Measurements from ENCODE around the gene ACER1.
"Not testable (repeated sequence)": the region's sequence is repeated elsewhere in the genome, so short reads cannot be mapped to it uniquely, and the experiment has no call there.

ACER1 gene

DNA sequence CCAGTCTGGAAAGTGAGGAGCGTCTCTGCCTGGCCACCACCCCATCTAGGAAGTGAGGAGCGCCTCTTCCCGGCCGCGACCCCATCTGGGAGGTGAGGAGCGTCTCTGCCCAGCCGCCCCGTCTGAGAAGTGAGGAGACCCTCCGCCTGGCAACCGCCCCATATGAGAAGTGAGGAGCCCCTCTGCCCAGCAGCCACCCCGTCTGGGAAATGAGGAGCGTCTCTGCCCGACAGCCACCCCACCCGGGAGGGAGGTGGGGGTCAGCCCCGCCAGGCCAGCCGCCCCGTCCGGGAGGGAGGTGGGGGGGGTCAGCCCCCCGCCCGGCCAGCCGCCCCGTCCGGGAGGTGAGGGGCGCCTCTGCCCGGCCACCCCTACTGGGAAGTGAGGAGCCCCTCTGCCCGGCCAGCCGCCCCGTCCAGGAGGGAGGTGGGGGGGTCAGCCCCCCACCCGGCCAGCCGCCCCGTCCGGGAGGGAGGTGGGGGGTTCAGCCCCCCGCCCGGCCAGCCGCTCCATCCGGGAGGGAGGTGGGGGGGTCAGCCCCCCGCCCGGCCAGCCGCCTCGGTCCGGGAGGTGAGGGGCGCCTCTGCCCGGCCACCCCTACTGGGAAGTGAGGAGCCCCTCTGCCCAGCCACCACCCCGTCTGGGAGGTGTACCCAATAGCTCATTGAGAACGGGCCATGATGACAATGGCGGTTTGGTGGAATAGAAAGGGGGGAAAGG, 22.1 kb upstream of the ACER1 start:
- not testable (repeated sequence) for H3K4me1 ChIP-seq (ENCODE audit: insufficient read depth, low read length); H3K27ac ChIP-seq (ENCODE audit: low read depth, low read length); H3K9ac ChIP-seq (ENCODE audit: low read depth, low read length); H3K9me3 ChIP-seq (ENCODE audit: insufficient read depth, low read depth, low read length); H3K27me3 ChIP-seq (ENCODE audit: insufficient read depth, low read length); H3K36me3 ChIP-seq (ENCODE audit: insufficient read depth, low read length); H3K4me3 ChIP-seq (ENCODE audit: low read length)
- WGBS = 95% methylated on average over 36 of the region's 46 CpGs

DNA sequence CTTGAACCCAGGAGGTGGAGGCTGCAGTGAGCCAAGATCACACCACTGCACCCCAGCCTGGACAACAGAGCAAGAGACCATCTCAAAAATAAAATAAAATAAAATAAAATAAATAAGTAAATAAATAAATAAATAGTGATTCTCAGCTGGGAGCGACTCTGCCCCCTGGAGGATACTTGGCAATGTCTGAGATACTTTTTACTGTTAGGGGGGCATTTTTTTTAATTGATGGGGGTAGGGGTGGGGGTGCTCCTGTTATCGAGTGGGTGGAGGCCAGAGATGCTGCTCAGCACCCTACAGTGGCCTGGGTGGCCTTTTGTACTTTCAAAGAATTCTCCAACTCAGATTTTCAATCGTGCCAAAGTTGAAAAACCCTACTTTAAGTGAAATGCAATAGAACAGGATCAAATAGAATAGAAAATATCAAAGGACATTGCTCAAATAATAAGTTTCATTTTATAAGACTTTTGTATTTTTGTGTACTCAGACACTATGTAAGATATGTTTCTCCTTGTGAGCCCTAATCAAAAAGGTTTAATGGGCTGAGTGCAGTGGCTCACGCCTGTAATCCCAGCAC, 20.8 kb upstream of the ACER1 start:
- H3K4me3 ChIP-seq (ENCODE audit: low read length) = no peak overlapping the region
- no peaks in the 10 kb centered on the region for H3K9me3 ChIP-seq (ENCODE audit: insufficient read depth, low read depth, low read length)
- WGBS = 62% methylated on average over 4 of the region's 4 CpGs
- H3K27me3 ChIP-seq (ENCODE audit: insufficient read depth, low read length) = no peaks in the 10 kb centered on the region
- H3K4me1 ChIP-seq (ENCODE audit: insufficient read depth, low read length) = no peaks in the 10 kb centered on the region
- H3K27ac ChIP-seq (ENCODE audit: low read depth, low read length) = no peak overlapping the region
- no peaks in the 10 kb centered on the region for H3K36me3 ChIP-seq (ENCODE audit: insufficient read depth, low read length)
- no peak overlapping the region for H3K9ac ChIP-seq (ENCODE audit: low read depth, low read length)

GRCh38 chr19:6352381-6353165, 19.2 kb upstream of the ACER1 start:
- Histone ChIP-seq H3K27me3 (ENCODE audit: insufficient read depth, low read length) (no peaks in the 10 kb centered on the region), H3K9ac (ENCODE audit: low read depth, low read length) (no peak overlapping the region), H3K4me3 (ENCODE audit: low read length) (no peak overlapping the region), H3K36me3 (ENCODE audit: insufficient read depth, low read length) (no peaks in the 10 kb centered on the region), H3K4me1 (ENCODE audit: insufficient read depth, low read length) (no peaks in the 10 kb centered on the region), H3K9me3 (ENCODE audit: insufficient read depth, low read depth, low read length) (no peaks in the 10 kb centered on the region), H3K27ac (ENCODE audit: low read depth, low read length) (no peak overlapping the region)
- WGBS = 96% methylated on average over 2 of the region's 2 CpGs

- no peak overlapping the region for H3K4me3 ChIP-seq (ENCODE audit: low read length)
- H3K9me3 ChIP-seq (ENCODE audit: insufficient read depth, low read depth, low read length) = no peaks in the 10 kb centered on the region
- H3K9ac ChIP-seq (ENCODE audit: low read depth, low read length) = no peak overlapping the region
- H3K4me1 ChIP-seq (ENCODE audit: insufficient read depth, low read length) = no peaks in the 10 kb centered on the region
- no peaks in the 10 kb centered on the region for H3K27me3 ChIP-seq (ENCODE audit: insufficient read depth, low read length)
- H3K36me3 ChIP-seq (ENCODE audit: insufficient read depth, low read length) = no peaks in the 10 kb centered on the region
- no peak overlapping the region for H3K27ac ChIP-seq (ENCODE audit: low read depth, low read length)
- WGBS = 89% methylated on average over 2 of the region's 2 CpGs
Measured at GRCh38 chr19:6350688-6351087, 17.3 kb upstream of the ACER1 start.

DNA sequence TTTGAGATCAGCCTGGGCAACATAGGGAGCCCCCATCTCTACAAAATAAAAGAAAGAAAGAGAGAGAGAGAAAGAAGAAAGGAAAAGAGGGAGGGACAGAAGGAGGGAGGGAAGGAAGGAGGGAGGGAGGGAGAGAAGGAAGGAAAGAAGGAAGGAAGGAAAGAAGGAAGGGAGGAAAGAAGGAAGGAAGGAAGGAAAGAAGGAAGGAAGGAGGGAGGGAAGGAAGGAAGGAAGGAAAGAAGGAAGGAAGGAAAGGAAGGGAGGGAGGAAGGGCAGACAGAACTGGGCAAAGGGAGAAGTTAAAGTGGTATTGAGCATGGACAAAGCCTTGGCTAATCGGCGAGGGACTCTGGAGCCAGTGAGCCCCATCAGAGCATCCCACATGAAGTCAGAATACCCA, 15.9 kb upstream of the ACER1 start:
- H3K27me3 ChIP-seq (ENCODE audit: insufficient read depth, low read length); H3K4me3 ChIP-seq (ENCODE audit: low read length); H3K36me3 ChIP-seq (ENCODE audit: insufficient read depth, low read length); H3K4me1 ChIP-seq (ENCODE audit: insufficient read depth, low read length); H3K9me3 ChIP-seq (ENCODE audit: insufficient read depth, low read depth, low read length); H3K27ac ChIP-seq (ENCODE audit: low read depth, low read length); H3K9ac ChIP-seq (ENCODE audit: low read depth, low read length): not testable (repeated sequence)
- 88% methylated on average over 2 of the region's 2 CpGs for WGBS

DNA sequence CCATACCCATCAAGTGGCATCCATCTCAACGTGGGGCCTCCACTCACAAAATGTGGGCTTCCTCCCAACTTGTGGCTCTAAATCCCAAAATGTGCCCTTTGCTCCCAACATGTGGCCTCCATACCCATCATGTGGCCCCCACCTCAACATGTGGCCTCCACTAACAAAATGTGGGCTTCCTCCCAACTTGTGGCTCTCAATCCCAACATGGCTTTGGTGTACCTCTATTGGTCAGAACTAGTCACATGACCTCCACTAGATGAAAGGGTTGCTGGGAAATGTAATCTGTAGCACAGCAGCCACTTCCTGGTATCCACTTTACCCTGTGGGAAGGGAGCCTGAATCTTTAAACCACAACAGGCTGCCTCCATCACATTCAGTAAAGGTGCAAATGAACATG, 10.1 kb upstream of the ACER1 start:
- H3K27me3 ChIP-seq (ENCODE audit: insufficient read depth, low read length) = no peaks in the 10 kb centered on the region
- 84% methylated on average over 1 of the region's 1 CpG for WGBS
- no peak overlapping the region for H3K27ac ChIP-seq (ENCODE audit: low read depth, low read length)
- peaks cover 3% of the 10 kb centered on the region; the same call in 1 of the 2 replicates for H3K9me3 ChIP-seq (ENCODE audit: insufficient read depth, low read depth, low read length)
- H3K4me1 ChIP-seq (ENCODE audit: insufficient read depth, low read length) = no peaks in the 10 kb centered on the region
- no peak overlapping the region for H3K4me3 ChIP-seq (ENCODE audit: low read length)
- H3K9ac ChIP-seq (ENCODE audit: low read depth, low read length) = no peak overlapping the region
- no peaks in the 10 kb centered on the region for H3K36me3 ChIP-seq (ENCODE audit: insufficient read depth, low read length)

DNA sequence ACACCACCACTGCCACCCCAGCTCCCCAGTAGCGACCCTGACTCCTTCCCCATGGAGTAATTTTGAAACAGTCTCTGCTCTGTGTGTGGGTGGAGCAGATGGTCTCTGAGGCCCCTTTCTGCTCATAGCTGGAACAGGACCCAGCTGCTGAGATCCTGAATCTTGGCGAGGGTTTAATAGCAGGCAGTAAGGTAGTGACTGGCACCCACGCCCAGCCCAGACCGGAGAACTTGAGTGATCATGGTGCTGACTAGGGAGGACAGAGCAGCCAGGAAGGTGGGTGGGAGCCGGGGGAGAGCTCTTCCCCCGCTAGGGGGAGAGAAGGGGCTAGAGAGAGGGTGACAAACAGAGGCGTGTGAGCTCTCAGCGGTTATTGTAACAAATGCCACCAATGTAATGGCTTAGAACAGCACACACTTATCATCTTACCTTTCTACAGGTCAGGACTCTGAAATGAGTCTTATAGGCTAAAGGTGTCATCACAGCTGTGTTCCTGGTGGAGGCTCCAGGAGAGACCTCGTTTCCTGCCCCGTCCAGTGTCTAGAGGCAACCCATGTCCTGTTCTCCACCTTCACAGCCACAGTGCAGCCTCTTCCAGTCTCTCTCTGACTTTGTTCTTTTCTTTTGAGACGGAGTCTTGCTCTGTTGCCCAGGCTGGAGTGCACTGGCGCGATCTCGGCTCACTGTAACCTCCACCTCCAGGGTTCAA, 7.2 kb upstream of the ACER1 start:
- no peak overlapping the region for H3K27ac ChIP-seq (ENCODE audit: low read depth, low read length)
- no peak overlapping the region for H3K9ac ChIP-seq (ENCODE audit: low read depth, low read length)
- H3K9me3 ChIP-seq (ENCODE audit: insufficient read depth, low read depth, low read length) = peaks cover 3% of the 10 kb centered on the region; the same call in 1 of the 2 replicates
- WGBS = 73% methylated on average over 13 of the region's 14 CpGs
- H3K27me3 ChIP-seq (ENCODE audit: insufficient read depth, low read length) = no peaks in the 10 kb centered on the region
- no peak overlapping the region for H3K4me3 ChIP-seq (ENCODE audit: low read length)
- no peaks in the 10 kb centered on the region for H3K36me3 ChIP-seq (ENCODE audit: insufficient read depth, low read length)
- no peaks in the 10 kb centered on the region for H3K4me1 ChIP-seq (ENCODE audit: insufficient read depth, low read length)

DNA sequence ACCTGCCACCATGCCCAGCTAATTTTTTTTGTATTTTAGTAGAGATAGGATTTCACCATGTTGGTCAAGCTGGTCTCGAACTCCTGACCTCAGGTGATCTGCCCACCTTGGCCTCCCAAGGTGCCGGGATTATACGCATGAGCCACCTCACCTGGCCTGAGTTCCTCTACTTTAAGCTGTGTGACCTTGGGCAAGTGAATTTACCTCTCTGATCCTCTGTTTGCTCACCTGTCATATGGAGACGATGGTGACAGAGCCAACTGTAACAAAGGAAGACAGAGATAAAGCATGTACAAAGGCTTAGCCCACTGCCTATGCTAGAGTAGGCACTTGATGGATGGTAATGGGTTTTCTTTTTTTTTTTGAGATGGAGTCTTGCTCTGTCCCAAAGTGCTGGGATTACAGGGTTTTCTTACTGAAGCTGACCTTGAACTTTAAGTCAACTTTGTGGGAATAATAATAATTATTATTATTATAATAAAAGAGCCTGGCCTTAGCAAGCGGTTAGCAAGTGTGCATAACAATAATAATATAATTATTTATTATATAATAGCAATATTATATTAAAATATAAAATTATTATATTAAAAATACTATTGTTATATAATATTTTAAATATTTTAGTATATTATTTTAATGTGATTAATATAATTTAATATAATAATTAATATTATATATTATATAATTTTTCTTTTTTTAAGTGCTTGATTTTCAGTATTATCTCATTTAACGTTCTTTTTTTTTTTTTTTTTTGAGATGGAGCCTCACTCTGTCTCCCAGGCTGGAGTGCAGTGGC, 1.3 kb upstream of the ACER1 start:
- 92% methylated on average over 5 of the region's 6 CpGs for whole genome bisulfite sequencing
- Histone ChIP-seq H3K4me3 (ENCODE audit: low read length) (no peak overlapping the region), H3K27me3 (ENCODE audit: insufficient read depth, low read length) (no peaks in the 10 kb centered on the region), H3K9me3 (ENCODE audit: insufficient read depth, low read depth, low read length) (no peaks in the 10 kb centered on the region), H3K27ac (ENCODE audit: low read depth, low read length) (no peak overlapping the region), H3K36me3 (ENCODE audit: insufficient read depth, low read length) (no peaks in the 10 kb centered on the region), H3K4me1 (ENCODE audit: insufficient read depth, low read length) (no peaks in the 10 kb centered on the region), H3K9ac (ENCODE audit: low read depth, low read length) (no peak overlapping the region)

DNA sequence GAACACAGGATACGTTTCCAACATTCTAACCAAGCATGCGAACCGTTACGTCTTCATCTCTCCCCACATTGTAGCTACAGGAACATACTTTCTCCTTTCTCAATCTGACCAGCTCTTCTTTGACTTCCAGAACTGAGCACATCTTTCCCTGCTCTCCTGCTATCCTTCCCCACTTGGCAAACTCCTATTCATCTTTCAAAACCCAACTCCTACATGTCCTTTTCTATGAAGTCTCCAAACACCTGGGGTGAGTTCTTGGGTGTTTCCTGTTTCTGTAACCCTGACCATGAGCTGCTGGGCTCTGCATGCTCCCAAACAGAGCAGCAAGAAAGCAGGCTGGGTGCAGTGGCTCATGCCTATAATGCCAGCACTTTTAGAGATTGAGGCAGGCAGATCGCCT, 6.6 kb downstream of the ACER1 start:
- H3K4me3 ChIP-seq (ENCODE audit: low read length) = no peak overlapping the region
- WGBS = 84% methylated on average over 5 of the region's 5 CpGs
- no peaks in the 10 kb centered on the region for H3K9me3 ChIP-seq (ENCODE audit: insufficient read depth, low read depth, low read length)

GRCh38 chr19:6325614-6326013, 7.8 kb downstream of the ACER1 start:
- 75% methylated on average over 4 of the region's 4 CpGs for WGBS
- Histone ChIP-seq H3K4me1 (ENCODE audit: insufficient read depth, low read length) (no peaks in the 10 kb centered on the region), H3K4me3 (ENCODE audit: low read length) (no peak overlapping the region), H3K36me3 (ENCODE audit: insufficient read depth, low read length) (no peaks in the 10 kb centered on the region), H3K9me3 (ENCODE audit: insufficient read depth, low read depth, low read length) (no peaks in the 10 kb centered on the region), H3K9ac (ENCODE audit: low read depth, low read length) (no peak overlapping the region), H3K27ac (ENCODE audit: low read depth, low read length) (no peak overlapping the region), H3K27me3 (ENCODE audit: insufficient read depth, low read length) (no peaks in the 10 kb centered on the region)

More for the DNA sequence above, 6.6 kb downstream of the ACER1 start:
- Histone ChIP-seq H3K9ac (ENCODE audit: low read depth, low read length) (no peak overlapping the region), H3K27me3 (ENCODE audit: insufficient read depth, low read length) (no peaks in the 10 kb centered on the region), H3K27ac (ENCODE audit: low read depth, low read length) (no peak overlapping the region), H3K36me3 (ENCODE audit: insufficient read depth, low read length) (no peaks in the 10 kb centered on the region), H3K4me1 (ENCODE audit: insufficient read depth, low read length) (no peaks in the 10 kb centered on the region)
